HS-27A (cell line): ENCODE results near the gene RNF168.
A peak's percentile ranks its signal among the peaks of the same experiment; 100 is the strongest.
"Not testable (repeated sequence)": the region's sequence is repeated elsewhere in the genome, so short reads cannot be mapped to it uniquely, and the experiment has no call there.

Experiments
- DNase-seq: peaks from one replicate; pipeline ENCODE4 v3.0.0-alpha.2; 2012; ENCODE audit warnings: low read depth, missing footprints

RNF168 gene

DNA sequence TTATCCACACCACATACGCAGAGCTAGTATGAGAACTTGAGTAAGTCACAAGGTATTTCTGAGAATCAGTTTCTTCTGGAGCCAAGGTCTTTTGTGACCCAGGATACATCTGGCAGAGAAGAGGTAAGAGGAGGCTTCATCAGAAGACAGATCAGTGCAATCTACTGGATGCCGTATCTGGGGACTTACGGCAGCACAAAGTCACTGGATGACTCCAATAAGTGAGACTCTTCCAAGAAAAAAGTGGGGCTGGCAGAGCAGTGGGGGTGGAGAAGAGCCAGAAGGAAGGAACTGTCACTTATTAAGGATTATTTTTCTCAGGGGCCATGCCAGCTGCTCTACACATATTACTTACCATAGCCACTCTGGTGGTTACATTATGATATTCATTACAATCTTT, 39.8 kb downstream of the RNF168 start:
- DNase-seq, result no peak

- no peak for DNase-seq
These were observed 40.2 kb downstream of the RNF168 start for GRCh38 chr3:196463478-196463756.

- DNase-seq, result not testable (repeated sequence)
These were observed 40.7 kb downstream of the RNF168 start for GRCh38 chr3:196462680-196463477.

- DNase-seq, result no peak
These were observed 45.5 kb downstream of the RNF168 start for GRCh38 chr3:196458063-196458462.

GRCh38 chr3:196457470-196457869, 46.1 kb downstream of the RNF168 start:
- not testable (repeated sequence) for DNase-seq

DNA sequence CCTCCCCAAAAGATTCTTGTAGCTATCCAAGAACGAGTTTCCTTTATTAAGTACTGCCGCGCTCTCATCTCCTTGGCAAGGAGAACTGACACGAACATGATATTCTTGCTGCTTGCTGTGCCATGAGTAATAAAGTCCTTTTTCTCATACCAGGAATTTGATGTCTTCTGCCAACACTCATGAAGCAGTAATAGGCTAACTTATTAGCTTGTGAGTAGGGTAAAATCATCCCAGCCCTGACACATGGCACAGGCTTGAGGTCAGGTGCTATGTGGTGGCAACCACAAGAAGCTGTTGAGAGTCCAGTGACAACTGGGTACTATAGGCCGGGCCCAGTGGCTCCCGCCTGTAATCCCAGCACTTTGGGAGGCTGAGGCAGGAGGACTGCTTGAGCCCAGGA, 48.6 kb downstream of the RNF168 start:
- no peak for DNase-seq

DNA sequence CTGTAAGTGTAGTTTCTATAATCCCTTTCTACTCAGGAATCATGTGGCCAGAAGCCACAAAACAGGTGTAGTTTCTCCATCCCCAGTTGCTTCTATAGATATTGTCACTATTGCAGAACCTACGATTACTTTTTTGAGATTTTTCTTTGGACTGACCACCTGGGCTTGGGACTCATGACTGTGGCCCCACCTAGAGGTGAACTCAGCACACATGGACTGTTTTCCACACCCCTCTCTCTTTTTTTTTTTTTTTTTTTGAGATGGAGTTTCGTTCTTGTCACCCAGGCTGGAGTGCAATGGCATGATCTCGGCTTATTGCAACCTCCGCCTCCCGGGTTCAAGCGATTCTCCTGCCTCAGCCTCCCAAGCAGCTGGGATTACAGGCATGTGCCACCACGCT, 58.2 kb downstream of the RNF168 start:
- DNase-seq, result not testable (repeated sequence)

- DNase-seq, result no peak
These were observed 59.1 kb downstream of the RNF168 start for GRCh38 chr3:196444500-196444894.

- no peak for DNase-seq
These were observed 62.9 kb downstream of the RNF168 start for GRCh38 chr3:196440696-196441095.

GRCh38 chr3:196440041-196440537, 63.5 kb downstream of the RNF168 start:
- no peak for DNase-seq

DNA sequence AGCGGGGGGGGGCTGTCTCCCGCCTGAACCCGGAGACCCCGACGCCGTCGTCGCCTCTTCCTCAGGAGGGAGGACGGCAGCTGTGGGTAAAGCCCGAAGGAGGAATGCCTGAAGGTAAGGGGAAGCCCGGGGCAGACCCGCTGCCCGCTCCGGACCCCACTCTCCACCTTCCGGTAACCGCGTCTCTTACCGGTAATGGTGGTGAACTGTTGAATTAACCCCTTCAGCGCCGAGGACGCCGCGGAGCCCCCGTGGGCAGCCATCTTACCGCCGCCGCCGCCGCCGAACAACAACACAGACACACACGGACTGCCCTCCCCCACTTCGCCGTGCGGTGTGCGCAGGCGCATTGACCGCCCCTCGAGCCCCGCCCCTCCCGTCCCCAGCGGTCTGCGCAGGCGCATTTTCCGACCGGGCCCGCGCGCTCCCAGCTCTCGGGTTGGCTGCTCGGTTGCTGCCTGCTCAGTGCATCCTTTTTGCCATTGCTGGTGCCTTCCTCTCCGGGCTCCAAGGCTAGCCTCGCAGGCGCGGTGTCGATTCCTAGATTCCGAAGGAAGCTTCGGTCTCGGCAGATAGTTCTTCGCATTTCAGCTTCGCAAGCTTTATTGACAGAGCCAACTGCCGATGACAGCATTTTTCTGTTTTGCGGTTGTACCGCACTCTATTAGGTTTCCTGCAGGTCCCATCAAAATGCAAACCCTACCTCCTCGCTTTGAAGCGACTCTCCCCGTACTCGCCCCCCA, 71.3 kb downstream of the RNF168 start, which contains the start of gene UBXN7:
Gene UBXN7 (minus strand): TSS at position 291 of the 743 bp plus-strand sequence. CDS start 28 bp downstream, at position 263.
- DNase-seq, result peak; percentile 77

DNA sequence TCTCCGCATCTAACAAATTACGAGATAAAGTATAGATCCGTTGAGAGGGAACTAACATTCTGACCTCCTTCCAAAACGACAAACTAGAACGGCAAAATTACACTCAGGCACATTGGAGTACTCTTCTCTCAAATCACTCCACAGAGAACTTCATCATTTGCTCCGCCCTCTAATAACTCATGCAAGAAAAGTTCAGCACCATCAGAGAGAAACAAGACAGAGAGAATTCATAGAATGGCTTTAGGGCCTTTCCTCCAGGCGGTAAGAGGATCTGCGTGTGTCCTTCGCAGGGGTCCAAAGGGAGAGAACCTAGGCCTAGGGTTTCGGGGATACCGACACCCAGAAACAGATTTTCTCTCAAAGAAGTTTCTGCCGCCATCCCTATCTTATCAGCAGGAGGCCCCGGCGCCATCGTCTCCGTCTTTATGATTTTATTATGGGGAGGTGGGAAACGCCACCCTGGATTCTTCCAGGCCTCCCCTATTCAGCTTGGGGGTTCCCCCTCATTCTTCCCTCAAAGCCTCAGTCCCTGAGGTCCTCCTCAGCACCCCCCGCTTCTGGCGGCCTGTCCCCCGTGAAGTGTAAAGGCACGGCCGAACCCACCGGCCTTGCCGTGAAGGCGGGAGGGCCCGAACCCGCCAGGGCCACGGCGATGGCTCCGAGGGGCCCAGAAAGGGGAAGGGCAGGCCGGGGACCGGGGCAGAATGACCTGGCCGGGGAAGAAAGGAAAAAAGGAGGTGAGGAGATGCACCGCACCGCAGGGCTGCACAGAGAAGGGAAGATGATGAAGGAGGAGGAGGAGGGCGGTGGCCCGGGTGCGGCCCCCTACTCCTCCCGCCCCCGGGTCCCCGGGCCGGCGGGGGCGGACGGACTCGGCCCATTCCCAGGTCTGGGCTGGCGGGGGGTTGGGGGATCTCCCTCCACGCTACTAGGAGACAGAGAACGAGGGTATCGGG, 72.1 kb downstream of the RNF168 start:
- no peak for DNase-seq

- no peak for DNase-seq
These were observed 75.5 kb downstream of the RNF168 start for GRCh38 chr3:196428041-196428440.

DNA sequence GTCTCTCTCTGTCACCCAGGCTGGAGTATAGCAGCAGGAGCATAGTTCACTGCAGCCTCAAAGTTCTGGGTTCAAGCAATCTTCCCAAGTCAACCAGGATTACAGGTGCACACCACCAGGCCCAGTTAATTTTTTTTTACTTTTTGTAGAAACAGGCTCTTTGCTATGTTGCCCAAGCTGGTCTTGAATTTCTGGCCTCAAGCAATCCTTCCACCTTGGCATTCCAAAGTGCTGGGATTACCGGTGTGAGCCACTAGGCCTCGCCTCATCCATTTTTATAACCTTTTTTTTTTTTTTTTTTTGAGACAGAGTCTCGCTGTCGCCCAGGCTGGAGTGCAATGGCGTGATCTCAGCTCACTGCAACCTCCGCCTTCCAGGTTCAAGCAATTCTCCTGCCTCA, 79.1 kb downstream of the RNF168 start:
- not testable (repeated sequence) for DNase-seq

- no peak for DNase-seq
These were observed 80.4 kb downstream of the RNF168 start for GRCh38 chr3:196423044-196423781.

- not testable (repeated sequence) for DNase-seq
These were observed 81.9 kb downstream of the RNF168 start for GRCh38 chr3:196421668-196422067.

GRCh38 chr3:196419386-196419785, 84.2 kb downstream of the RNF168 start:
- no peak for DNase-seq
